Measurements from ENCODE around the gene ALDH3A1.

The ALDH3A1 gene

DNA sequence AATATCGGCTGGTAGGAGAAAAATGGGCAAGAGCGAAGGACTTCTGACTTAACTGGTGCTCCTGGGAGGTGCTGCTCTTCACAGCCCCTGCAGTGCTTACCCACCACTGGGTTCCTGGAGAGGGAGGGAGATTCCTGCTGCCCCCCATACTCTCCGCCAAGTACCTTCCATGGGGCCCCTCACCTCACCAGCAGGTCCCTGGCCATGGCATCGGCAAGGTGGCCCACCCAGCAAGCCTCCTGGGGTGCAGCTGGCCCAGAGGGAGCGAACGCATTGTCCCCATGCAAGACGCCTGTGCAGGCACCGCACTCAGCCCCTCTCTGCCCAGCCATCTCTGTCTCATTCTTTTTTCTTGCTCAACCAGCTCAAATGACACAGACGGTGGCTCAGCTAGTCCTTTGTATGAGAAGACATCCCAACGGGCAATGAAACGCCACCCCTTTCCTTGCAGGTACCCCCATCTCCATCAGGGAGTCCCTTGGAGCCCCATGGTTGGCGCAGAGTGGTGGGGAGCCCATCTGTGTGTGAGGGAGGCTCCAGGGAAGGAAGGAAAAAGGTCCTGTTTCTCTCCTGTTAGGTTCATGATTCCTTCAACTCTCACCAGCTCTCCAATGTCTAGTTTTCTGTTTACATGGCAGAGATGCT lies 9.6 kb upstream of the ALDH3A1 start:
- DNase-seq (ENCODE audit: insufficient read length, low spot score) (no peak), FAIRE-seq (no peak)

DNA sequence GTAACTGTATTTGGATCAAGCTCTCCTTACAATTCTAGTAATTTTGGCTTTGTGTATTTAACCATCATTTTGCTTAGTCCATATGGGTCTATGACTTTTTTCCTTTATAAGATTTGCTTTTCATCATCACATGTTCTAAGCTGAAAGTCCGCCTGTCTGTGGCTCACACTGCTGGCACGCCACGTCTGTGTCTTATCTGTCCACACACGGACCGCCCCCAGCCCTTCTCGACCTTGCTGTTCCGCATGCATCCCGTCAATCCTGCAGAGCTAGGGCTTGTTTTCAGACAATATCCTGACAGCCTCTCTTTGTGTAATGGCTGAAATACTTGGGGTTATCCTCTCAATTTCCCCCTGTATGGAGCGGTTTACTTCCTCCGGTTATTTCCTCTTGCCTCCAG lies 8.4 kb upstream of the ALDH3A1 start:
- TF ChIP-seq, protein P1, sequence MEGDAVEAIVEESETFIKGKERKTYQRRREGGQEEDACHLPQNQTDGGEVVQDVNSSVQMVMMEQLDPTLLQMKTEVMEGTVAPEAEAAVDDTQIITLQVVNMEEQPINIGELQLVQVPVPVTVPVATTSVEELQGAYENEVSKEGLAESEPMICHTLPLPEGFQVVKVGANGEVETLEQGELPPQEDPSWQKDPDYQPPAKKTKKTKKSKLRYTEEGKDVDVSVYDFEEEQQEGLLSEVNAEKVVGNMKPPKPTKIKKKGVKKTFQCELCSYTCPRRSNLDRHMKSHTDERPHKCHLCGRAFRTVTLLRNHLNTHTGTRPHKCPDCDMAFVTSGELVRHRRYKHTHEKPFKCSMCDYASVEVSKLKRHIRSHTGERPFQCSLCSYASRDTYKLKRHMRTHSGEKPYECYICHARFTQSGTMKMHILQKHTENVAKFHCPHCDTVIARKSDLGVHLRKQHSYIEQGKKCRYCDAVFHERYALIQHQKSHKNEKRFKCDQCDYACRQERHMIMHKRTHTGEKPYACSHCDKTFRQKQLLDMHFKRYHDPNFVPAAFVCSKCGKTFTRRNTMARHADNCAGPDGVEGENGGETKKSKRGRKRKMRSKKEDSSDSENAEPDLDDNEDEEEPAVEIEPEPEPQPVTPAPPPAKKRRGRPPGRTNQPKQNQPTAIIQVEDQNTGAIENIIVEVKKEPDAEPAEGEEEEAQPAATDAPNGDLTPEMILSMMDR (IDR thresholded peaks at IDR 0.05; ENCODE audit: insufficient read depth, missing control alignments), result no peak
- FAIRE-seq, result no peak
- no peak for DNase-seq (ENCODE audit: insufficient read length, low spot score)

More for the DNA sequence above, 9.6 kb upstream of the ALDH3A1 start:
- TF ChIP-seq, protein P1 (IDR thresholded peaks at IDR 0.05; ENCODE audit: insufficient read depth, missing control alignments), result no peak

DNA sequence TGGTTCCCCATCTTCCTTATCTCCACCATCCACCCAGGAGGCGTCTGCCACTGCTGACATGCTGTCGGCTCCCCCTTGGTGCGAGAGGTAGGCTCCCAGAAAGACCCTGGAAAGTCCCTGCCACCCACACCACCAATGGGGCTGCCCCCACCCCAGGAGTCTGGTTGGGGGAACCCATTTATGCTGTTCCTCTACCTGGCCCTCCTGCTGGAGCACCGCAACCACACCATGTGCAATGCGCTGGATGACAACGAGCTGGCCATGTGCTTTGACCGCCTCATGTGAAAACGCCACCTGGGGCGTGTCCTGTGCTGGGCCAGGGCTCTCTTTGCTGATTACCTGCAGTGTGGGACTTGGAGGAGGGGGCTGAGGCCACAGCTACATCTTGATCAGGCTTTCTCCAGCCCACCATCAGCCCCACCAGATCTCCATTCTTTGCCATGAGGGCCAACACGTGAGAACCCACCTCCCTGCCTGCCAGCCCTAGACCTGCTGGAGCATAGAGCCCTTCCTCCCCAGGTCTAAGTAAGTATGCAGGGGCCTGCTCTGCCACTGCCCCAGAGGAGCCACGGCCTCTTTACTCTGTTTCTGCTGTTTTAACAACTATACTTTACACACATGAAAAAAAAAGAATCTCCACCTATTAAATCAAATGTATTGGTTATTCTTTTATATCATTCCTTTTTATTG lies 7.9 kb upstream of the ALDH3A1 start:
- no peak for DNase-seq (ENCODE audit: insufficient read length, low spot score)
- FAIRE-seq, result no peak
- TF ChIP-seq, protein P1 (IDR thresholded peaks at IDR 0.05; ENCODE audit: insufficient read depth, missing control alignments), result no peak

DNA sequence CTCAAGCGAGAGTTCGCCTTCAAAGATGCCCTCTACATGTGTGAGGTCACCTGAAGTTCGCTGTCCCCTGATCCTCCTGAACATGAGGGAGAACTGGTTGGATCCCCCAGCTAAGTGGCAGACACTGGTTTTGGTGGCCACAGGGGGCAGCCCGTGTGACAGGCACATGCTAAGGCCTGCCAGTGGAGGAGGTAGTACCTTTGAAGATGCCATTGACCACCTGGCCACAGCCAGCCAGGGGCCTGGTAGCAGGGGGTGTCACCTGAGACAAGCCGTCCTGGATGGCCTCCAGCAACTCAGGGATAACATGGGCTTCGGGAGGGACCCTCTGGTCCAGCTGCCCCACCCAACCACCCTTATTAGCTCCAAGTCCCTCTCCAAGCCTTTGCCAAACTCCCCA lies 7.3 kb upstream of the ALDH3A1 start:
- TF ChIP-seq, protein P1 (IDR thresholded peaks at IDR 0.05; ENCODE audit: insufficient read depth, missing control alignments), result no peak
- no peak for DNase-seq (ENCODE audit: insufficient read length, low spot score)
- no peak for FAIRE-seq

DNA sequence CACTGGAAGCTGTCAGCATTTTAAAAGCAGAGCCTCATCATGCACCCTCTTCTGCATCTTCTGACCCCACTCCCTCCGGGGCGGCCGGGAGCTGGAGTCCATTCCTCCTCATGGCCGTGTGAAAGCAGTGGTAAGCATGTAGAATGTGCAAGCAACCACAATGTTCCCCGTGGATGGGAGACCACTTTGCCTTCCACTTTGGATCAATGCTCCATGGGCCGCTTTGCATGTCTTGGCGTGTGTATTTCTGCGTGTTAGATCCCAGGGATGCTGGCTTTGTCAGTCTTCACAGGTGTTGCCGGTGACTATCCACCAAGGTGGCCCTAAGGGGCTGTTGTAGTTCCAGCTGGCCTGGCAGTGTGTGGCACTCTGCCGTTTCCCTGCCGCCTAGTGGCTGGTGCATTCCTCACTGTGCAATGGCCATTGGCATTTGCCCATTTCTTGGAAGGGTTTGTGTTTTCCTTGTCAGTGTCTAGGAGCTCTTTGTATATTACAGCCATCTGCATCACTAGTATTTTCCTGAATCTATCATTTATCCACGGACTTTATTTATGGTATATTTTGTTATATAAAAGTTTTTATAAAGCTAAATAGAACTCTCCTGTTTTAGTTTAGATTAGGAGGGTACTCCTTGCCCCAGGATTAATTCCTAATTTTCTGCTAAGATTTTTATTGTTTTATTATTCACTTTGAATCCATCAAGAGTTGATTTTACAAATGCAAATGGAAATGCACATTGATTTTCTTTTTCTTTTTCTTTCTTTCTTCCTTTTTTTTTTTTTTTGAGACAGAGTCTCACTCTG lies 5.8 kb upstream of the ALDH3A1 start:
- DNase-seq (ENCODE audit: insufficient read length, low spot score) (no peak), FAIRE-seq (no peak)
- TF ChIP-seq, protein P1 (IDR thresholded peaks at IDR 0.05; ENCODE audit: insufficient read depth, missing control alignments), result no peak

DNA sequence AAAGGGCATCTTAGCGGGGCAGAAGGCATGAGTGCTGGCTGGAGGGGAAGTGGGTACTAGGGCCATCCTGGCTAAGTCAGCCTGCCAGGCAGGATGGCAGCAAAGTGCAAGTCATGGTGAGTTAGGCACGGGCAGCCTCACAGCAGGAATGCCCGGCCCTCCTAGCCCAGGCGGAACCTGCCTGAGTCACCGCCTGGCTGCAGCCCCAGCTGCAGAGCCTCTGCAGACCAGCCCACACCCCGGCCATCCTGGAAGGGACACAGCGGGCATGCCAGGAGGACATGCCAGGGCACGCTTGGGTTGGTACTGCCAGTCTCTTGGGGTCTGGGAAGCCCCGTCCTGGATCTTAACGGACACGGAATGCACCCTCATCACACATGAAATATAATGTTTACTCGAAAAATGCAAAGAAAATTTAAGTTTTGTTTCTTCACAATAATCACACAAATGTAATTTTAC lies 5.0 kb upstream of the ALDH3A1 start:
- DNase-seq (ENCODE audit: insufficient read length, low spot score), result no peak
- FAIRE-seq, result no peak
- TF ChIP-seq, protein P1 (IDR thresholded peaks at IDR 0.05; ENCODE audit: insufficient read depth, missing control alignments), result no peak
